ENCODE measurements around the gene CCDC13. TPM values are rescaled to one million over a fixed set of nuclear protein-coding genes. Genes with fewer than 3 reads are reported as not detected.

The CCDC13 gene
- total and polyA plus RNA-seq, 2 of the 13 experiments (the other 11 are each of a cell fraction or from before 2014, with no cell fraction given), result 0.22 to 0.51 TPM

DNA sequence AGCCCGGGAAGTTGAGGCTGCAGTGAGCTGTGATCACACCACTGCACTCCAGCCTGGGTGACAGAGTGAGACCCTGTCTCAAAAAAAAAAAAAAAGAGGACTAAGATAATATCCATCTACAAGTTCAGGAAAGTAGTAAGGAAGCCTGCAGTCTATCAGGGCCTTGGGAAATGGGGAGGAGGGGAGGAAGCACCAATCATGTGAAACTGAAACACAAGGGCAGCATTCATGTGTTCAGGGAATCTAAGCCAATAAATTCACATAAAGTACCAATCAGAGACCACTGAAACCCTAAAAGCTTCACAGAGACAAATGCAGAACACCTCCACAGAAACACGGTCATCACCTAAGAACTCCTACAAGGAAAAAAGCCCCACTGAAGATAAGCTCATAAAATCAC lies 47.6 kb downstream of the CCDC13 start:
- no TSS peak for BruUV-seq (replicated peaks)
- Histone ChIP-seq H3K9ac (ENCODE audit: insufficient read depth, low read depth, low read length) (no peak overlapping the region), H2AFZ (ENCODE audit: low read length) (no peak overlapping the region), H3K4me2 (ENCODE audit: low read depth, low read length) (no peak overlapping the region), H3K36me3 (replicated peaks in 1 of 2; ENCODE audit: control insufficient read depth in 1 of 2, insufficient read depth in 2 of 2, low read length in 2 of 2) (no peaks in the 10 kb centered on the region), H3K4me3 (replicated peaks in 1 of 3; ENCODE audit: insufficient read depth in 1 of 3, low read depth in 2 of 3, low read length in 3 of 3) (no peak overlapping the region), H4K20me1 (ENCODE audit: insufficient read depth, low read length) (no peaks in the 10 kb centered on the region), H3K9me3 (ENCODE audit: low read length) (no peaks in the 10 kb centered on the region), H3K27me3 (ENCODE audit: control insufficient read depth in 1 of 2, insufficient read depth in 2 of 2, low read length in 2 of 2) (no peaks in the 10 kb centered on the region), H3K27ac (ENCODE audit: extremely low read length, insufficient read depth, low read length) (no peak overlapping the region), H3K4me1 (ENCODE audit: insufficient read depth, low read length) (peaks cover 9% of the 10 kb centered on the region), H3K79me2 (ENCODE audit: insufficient read depth, low read length) (no peaks in the 10 kb centered on the region)
- DNase-seq (ENCODE audit: low spot score) (no peak), ATAC-seq (no peak), FAIRE-seq (no peak)
- in situ Hi-C loops (cut with HindIII; ENCODE audit: extremely low pct_ligation_motif_present, low pct_unique_long_range_greater_than_20kb) (no loop called here), intact Hi-C loops (cut with micrococcal nuclease; ENCODE audit: unreplicated experiment) (no loop called here)
- TF ChIP-seq FOXO1 (CRISPR knock-in tag; IDR thresholded peaks at IDR 0.05) (no peak), KLF11 (CRISPR knock-in tag; IDR thresholded peaks at IDR 0.05) (no peak), POLR2A (IDR thresholded peaks at IDR 0.05; ENCODE audit: insufficient read depth in 1 of 2, low read depth in 2 of 2, low read length in 2 of 2) (no peak), ZSCAN30 (CRISPR knock-in tag; IDR thresholded peaks at IDR 0.05) (no peak), MIXL1 (CRISPR knock-in tag; IDR thresholded peaks at IDR 0.05) (no peak), ZNF562 (CRISPR knock-in tag; IDR thresholded peaks at IDR 0.05; ENCODE audit: borderline replicate concordance) (no peak), KLF13 (CRISPR knock-in tag; IDR thresholded peaks at IDR 0.05) (no peak), ZNF552 (CRISPR knock-in tag; IDR thresholded peaks at IDR 0.05; ENCODE audit: borderline replicate concordance) (no peak), HNRNPH1 (optimal IDR thresholded peaks at IDR 0.05; ENCODE audit: low read depth, low read length) (no peak), NFYB (CRISPR knock-in tag; IDR thresholded peaks at IDR 0.05) (no peak), FLYWCH1 (CRISPR knock-in tag; IDR thresholded peaks at IDR 0.05) (no peak), CEBPG (CRISPR knock-in tag; IDR thresholded peaks at IDR 0.05) (no peak), ZNF33A (CRISPR knock-in tag; IDR thresholded peaks at IDR 0.05; ENCODE audit: borderline replicate concordance) (no peak)
- TF ChIP-seq, protein P1, sequence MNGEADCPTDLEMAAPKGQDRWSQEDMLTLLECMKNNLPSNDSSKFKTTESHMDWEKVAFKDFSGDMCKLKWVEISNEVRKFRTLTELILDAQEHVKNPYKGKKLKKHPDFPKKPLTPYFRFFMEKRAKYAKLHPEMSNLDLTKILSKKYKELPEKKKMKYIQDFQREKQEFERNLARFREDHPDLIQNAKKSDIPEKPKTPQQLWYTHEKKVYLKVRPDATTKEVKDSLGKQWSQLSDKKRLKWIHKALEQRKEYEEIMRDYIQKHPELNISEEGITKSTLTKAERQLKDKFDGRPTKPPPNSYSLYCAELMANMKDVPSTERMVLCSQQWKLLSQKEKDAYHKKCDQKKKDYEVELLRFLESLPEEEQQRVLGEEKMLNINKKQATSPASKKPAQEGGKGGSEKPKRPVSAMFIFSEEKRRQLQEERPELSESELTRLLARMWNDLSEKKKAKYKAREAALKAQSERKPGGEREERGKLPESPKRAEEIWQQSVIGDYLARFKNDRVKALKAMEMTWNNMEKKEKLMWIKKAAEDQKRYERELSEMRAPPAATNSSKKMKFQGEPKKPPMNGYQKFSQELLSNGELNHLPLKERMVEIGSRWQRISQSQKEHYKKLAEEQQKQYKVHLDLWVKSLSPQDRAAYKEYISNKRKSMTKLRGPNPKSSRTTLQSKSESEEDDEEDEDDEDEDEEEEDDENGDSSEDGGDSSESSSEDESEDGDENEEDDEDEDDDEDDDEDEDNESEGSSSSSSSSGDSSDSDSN (CRISPR knock-in tag; IDR thresholded peaks at IDR 0.05), result no peak
- TF ChIP-seq, protein P2, sequence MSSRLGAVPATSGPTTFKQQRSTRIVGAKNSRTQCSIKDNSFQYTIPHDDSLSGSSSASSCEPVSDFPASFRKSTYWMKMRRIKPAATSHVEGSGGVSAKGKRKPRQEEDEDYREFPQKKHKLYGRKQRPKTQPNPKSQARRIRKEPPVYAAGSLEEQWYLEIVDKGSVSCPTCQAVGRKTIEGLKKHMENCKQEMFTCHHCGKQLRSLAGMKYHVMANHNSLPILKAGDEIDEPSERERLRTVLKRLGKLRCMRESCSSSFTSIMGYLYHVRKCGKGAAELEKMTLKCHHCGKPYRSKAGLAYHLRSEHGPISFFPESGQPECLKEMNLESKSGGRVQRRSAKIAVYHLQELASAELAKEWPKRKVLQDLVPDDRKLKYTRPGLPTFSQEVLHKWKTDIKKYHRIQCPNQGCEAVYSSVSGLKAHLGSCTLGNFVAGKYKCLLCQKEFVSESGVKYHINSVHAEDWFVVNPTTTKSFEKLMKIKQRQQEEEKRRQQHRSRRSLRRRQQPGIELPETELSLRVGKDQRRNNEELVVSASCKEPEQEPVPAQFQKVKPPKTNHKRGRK (CRISPR knock-in tag; IDR thresholded peaks at IDR 0.05), result no peak
- TF ChIP-seq, protein P3, sequence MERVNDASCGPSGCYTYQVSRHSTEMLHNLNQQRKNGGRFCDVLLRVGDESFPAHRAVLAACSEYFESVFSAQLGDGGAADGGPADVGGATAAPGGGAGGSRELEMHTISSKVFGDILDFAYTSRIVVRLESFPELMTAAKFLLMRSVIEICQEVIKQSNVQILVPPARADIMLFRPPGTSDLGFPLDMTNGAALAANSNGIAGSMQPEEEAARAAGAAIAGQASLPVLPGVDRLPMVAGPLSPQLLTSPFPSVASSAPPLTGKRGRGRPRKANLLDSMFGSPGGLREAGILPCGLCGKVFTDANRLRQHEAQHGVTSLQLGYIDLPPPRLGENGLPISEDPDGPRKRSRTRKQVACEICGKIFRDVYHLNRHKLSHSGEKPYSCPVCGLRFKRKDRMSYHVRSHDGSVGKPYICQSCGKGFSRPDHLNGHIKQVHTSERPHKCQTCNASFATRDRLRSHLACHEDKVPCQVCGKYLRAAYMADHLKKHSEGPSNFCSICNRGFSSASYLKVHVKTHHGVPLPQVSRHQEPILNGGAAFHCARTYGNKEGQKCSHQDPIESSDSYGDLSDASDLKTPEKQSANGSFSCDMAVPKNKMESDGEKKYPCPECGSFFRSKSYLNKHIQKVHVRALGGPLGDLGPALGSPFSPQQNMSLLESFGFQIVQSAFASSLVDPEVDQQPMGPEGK (CRISPR knock-in tag; IDR thresholded peaks at IDR 0.05), result no peak
- 47% methylated on average over 2 of the region's 2 CpGs for WGBS (ENCODE audit: low lambda C conversion rate)
- POLR2A ChIA-PET, result no interaction called here
- CTCF ChIA-PET (ENCODE audit: low intra/inter-chr PET ratio, low total read pairs), result no interaction called here

Measured in HepG2 (cell line).